Spleen (tissue), 7 donors: ENCODE results near the gene PGBD5.

Experiments used
- CTCF ChIP-seq, 11 experiments: fragments of 200-600 bp in 7 of 11; fragments of 450-650 bp in 4 of 11; sonication (generic) in 4 of 11; IDR thresholded peaks in 8 of 11; conservative IDR thresholded peaks in 3 of 11; 1 replicate in 7 of 11; 2 replicates in 4 of 11; pipeline versions ENCODE4 v1.4.0 to v1.8.0; 2016 to 2021; ENCODE audit warnings: antibody characterized with exemption in 11 of 11, inconsistent platforms in 4 of 11, mild to moderate bottlenecking in 1 of 11
- POLR2A ChIP-seq, 3 donors: fragments of 450-650 bp; IDR thresholded peaks; one replicate each; pipeline ENCODE4 v1.5.1; 2017; ENCODE audit warnings: antibody characterized with exemption in 3 of 3, mild to moderate bottlenecking in 1 of 3
- POLR2AphosphoS5 ChIP-seq, 3 donors: sonication (generic); formaldehyde crosslinking; IDR thresholded peaks; one replicate each; pipeline ENCODE4 v1.5.1; 2017; ENCODE audit warnings: antibody characterized with exemption in 3 of 3
- donor health status: DM: no; HTN: no; CAD: no; lungs with moderate emphysema.
- donor health status: DM: no; HTN: no; CAD: no.
- donor health status: DM: no; HTN: no; CAD: no.

GRCh38 chr1:230266456-230266855, 159.7 kb downstream of the PGBD5 start:
- TF ChIP-seq POLR2AphosphoS5 (IDR thresholded peaks at IDR 0.05) (no peak), CTCF (IDR thresholded peaks at IDR 0.05 in 8 of 11, conservative IDR thresholded peaks at IDR 0.05 in 3 of 11) (no peak), POLR2A (IDR thresholded peaks at IDR 0.05) (no peak)
